Retinal pigment epithelial cell (primary cell): Measurements from ENCODE around the gene LPP.

Source experiments
- DNase-seq: peaks from one replicate; pipeline ENCODE4 v3.0.0-alpha.2; 2010; ENCODE audit warnings: low read depth
- H3K4me3 ChIP-seq: 2 replicates; pipeline ENCODE4 v1.5.1; 2011; ENCODE audit warnings: mild to moderate bottlenecking, low read length, control low read depth, moderate library complexity
- TF ChIP-seq, protein P1 (sequence below): conservative IDR thresholded peaks from 2 replicates; pipeline ENCODE4 v1.5.1; 2011; ENCODE audit warnings: low read depth, low read length, control low read depth, inconsistent platforms

Gene LPP

DNA sequence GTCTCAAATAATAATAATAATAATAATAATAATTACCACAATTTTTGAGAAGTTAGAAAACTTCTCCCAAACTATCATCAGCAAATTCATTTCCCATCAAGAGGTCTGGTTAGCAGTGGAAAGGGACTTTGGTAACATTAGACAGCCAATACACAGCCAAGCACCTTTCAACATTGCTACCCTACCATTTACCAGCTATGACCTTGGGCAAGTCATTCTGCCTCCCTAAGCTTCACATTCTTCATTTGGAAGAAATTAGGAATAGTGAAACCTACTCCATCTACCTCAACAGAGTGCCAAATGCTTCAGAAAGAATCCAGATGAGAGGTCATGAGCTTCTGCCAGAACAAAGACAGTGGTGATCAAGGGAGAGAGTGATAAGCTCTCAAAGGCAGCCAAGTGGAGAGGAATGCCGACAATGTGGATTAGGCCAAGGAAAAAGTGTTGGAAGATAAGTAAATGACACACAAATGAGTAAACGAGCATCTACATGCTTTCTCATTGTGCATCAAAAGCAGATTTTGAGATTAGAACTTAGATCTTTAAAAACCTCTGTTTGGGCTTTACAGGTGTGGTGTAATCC is 42.9 kb upstream of the LPP start:
- TF ChIP-seq, protein P1, sequence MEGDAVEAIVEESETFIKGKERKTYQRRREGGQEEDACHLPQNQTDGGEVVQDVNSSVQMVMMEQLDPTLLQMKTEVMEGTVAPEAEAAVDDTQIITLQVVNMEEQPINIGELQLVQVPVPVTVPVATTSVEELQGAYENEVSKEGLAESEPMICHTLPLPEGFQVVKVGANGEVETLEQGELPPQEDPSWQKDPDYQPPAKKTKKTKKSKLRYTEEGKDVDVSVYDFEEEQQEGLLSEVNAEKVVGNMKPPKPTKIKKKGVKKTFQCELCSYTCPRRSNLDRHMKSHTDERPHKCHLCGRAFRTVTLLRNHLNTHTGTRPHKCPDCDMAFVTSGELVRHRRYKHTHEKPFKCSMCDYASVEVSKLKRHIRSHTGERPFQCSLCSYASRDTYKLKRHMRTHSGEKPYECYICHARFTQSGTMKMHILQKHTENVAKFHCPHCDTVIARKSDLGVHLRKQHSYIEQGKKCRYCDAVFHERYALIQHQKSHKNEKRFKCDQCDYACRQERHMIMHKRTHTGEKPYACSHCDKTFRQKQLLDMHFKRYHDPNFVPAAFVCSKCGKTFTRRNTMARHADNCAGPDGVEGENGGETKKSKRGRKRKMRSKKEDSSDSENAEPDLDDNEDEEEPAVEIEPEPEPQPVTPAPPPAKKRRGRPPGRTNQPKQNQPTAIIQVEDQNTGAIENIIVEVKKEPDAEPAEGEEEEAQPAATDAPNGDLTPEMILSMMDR, result no peak
- DNase-seq, result no peak
- H3K4me3 ChIP-seq, result no peak overlapping the region

DNA sequence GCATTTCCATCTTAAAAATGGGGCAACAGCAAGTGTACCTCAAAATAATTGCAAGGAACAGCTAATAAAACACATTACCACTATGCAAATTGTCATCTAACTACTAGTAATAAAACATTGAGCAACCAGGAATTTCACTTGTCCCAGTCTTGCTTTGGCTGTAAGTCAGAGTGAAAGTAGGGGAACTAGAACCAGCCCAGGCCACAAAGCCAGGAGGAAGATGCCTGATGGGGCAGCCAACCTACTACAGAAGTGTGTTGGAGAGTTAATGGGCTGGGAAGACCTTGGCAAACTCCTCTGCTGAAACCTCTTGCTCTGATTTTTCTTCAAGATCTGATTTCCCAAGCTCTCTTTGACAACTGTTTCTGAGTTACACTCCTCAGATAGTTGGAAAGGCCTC is 40.2 kb upstream of the LPP start:
- H3K4me3 ChIP-seq, result no peak overlapping the region
- TF ChIP-seq, protein P1, result no peak
- no peak for DNase-seq

DNA sequence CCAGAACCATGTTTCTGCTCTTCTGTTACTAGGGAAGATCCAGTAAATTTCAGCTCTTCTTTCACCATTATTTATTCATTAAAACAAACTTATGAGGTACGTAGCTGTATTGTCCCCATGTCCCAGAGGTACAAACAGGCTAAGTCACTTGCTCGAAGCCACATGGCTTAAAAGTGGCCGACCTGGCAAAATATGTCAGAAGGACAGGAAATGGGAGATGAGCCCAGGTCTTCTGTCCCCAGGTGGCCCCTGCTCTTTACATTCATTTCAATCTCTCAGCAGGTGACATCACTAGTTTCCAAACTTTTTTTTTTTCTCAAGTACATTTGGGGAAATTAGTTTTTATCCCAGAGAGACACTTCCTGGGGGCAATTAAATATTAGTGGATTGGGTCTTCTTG is 34.1 kb upstream of the LPP start:
- TF ChIP-seq, protein P1, result no peak
- DNase-seq, result no peak
- H3K4me3 ChIP-seq, result no peak overlapping the region

DNA sequence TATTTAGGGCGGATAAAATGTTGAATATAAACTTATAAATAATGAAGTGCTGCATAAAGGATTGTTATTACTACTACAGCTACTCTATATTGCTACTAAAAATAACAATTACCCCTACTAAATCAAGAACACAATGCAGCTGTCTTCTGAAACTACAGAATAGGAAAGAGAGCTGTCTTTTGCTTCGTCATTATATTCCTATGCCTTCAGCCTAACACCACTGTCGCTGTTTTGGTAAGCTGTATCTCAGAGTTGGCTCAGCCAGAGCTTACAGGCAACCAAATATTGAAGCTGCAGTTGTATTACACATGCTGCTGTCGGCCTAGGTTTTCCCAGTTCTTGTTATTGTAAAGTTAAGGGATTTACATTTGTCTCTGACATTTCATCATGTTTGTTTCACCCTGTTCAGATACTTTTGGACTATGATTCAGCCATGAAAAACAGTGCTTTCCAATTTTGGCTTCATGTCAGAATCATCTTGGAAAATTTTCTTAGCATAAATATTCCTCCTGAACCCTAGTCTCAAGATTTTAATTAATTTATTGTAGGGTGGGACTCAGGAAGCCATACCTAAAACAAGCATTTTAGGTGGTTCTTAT is 31.3 kb upstream of the LPP start:
- TF ChIP-seq, protein P1, result no peak
- H3K4me3 ChIP-seq, result no peak overlapping the region
- no peak for DNase-seq

DNA sequence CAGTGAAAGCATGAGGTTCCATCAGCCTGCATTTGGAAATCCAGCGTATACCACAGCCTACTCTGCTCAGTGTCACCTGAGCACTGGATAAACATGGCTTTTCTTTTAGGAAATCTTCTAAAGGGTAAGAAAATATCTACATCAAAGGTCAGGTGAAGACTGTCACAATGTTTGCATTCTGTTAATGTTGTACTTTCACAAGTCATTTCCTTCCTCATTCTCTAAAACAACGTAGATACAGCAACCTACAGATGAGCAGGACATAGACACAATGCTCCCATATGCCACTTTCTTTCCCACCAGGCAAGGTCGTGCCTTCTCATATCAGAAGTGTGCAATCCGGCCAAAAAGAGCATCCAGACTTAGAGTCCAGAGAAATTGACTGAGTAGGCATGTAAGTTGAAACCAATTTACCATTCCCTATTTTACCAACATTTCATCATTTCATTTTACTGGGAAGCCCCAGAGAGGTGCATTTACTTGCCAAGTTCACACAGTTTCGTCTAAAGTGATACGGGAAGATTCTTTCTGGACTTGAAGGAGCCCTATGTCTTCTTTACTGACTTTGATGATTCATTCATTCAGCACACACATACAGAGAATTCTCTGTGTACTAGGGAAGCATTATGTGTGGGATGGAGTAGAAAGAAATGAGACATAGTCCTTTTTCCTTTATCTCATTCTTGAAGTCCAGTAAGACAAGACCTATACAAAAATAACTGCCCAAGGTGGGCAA is 30.6 kb upstream of the LPP start:
- TF ChIP-seq, protein P1, result no peak
- H3K4me3 ChIP-seq, result no peak overlapping the region
- no peak for DNase-seq

DNA sequence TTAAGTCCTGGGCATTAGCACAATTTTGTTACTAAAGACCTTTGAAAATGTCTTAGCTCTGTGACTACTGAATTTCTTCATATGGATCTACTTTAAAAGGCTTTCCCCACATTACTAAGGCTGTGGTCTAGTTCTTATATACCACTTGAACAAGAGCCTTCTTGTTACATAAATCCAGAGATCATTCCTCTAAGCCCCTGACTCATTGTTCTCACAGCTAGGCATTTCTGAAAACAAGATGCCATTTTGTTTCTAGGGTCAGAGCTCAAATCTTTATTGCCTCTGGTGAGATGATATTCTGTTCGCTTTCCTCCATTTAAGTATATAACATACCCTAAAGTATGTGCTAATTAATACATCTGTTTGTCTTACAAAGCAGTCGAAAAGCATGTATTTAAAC is 29.8 kb upstream of the LPP start:
- peak; percentile 96 for DNase-seq
- TF ChIP-seq, protein P1, result no peak
- H3K4me3 ChIP-seq, result no peak overlapping the region

DNA sequence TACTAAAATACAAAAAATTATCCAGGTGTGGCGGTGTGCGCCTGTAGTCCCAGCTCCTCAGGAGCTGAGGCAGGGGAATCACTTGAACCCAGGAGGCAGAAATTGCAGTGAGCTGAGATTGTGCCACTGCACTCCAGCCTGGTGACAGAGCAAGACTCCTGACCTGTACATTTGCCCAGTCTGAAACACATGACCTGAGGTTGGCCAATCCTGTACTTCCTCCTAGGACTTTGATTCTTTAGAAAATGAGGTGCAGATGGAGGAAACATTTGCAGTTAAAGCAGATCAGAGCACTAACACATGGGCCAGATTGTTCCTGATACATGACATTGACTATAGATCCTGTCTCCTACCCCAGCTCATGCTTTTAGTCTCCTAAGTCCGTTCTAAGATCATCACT is 28.9 kb upstream of the LPP start:
- TF ChIP-seq, protein P1, result no peak
- H3K4me3 ChIP-seq, result no peak overlapping the region
- no peak for DNase-seq
